Esophagus (tissue), 2 donors: Measurements from ENCODE around the gene DOCK2. TPM values are rescaled to one million over a fixed set of nuclear protein-coding genes. Genes with fewer than 3 reads are reported as not detected.

Source experiments
- H3K27ac ChIP-seq, 2 donors: one replicate each; pipeline ENCODE4 v1.5.1; 2013; ENCODE audit warnings: low read depth in 2 of 2, mild to moderate bottlenecking in 2 of 2, inconsistent platforms in 1 of 2, low read length in 1 of 2, moderate library complexity in 1 of 2
- H3K27me3 ChIP-seq, 2 donors: one replicate each; pipeline ENCODE4 v1.6.1; 2013; ENCODE audit warnings: low read length in 2 of 2, control low read depth in 1 of 2, mild to moderate bottlenecking in 1 of 2; ENCODE audit not compliant: insufficient read depth in 2 of 2, control insufficient read depth in 1 of 2
- H3K36me3 ChIP-seq, 2 donors: one replicate each; pipeline ENCODE4 v1.6.1; 2013; ENCODE audit warnings: low read length in 1 of 2; ENCODE audit not compliant: control insufficient read depth in 2 of 2, insufficient read depth in 2 of 2
- H3K4me1 ChIP-seq, 2 donors: one replicate each; pipeline ENCODE4 v1.6.1; 2013; ENCODE audit warnings: low read length in 1 of 2; ENCODE audit not compliant: control insufficient read depth in 2 of 2, insufficient read depth in 2 of 2
- H3K4me3 ChIP-seq, 2 donors: one replicate each; pipeline ENCODE4 v1.5.1; 2013; ENCODE audit warnings: low read length in 2 of 2, mild to moderate bottlenecking in 2 of 2, low read depth in 1 of 2, moderate library complexity in 1 of 2
- H3K9me3 ChIP-seq, 2 donors: one replicate each; pipeline ENCODE4 v1.6.1; 2013; ENCODE audit warnings: mild to moderate bottlenecking in 2 of 2, low read depth in 1 of 2, low read length in 1 of 2, moderate library complexity in 1 of 2; ENCODE audit not compliant: control insufficient read depth in 2 of 2, insufficient read depth in 1 of 2
- WGBS, 2 donors: extraction: QIAGEN DNeasy Blood & Tissue Kit; methylation state at CpG; one replicate each; pipeline ENCODE4 v1.1.7; 2013; 5-methylcytosine and 5-hydroxymethylcytosine counted together
- polyA plus RNA-seq, 2 donors: library from polyadenylated mRNA; stranded (reverse); fragments of 200-250 nt; gene quantifications; one replicate each; pipeline ENCODE4 v1.2.3, GENCODE V29; 2013
- donor health status: healthy with polysubstance abuse.
- donor health status: Bipolar disorder and iron deficiency.

The DOCK2 gene
- polyA plus RNA-seq, 2 donors = 0.86 to 1.2 TPM

DNA sequence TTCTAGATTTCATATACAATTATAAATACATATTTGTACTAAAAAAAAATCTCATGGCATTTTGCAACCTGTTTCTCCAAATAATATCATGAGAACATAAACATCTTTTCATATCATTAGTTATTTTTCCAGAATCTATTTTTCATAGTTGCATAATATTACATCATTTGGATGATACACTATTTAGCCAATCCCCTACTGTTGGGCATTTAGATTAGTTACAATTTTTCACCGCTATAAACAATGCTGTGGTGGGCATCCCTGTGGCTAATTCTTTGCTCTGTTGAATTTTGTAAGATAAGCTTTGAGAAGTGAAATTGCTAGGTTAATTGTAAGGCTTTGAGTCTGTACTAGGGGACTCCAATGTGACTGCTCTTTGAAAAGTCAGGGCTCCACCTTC, 466.4 kb downstream of the DOCK2 start:
- H3K4me3 ChIP-seq = no peak overlapping the region
- no peaks in the 10 kb centered on the region for H3K4me1 ChIP-seq
- no peaks in the 10 kb centered on the region for H3K36me3 ChIP-seq
- H3K27me3 ChIP-seq = no peaks in the 10 kb centered on the region
- H3K9me3 ChIP-seq = no peaks in the 10 kb centered on the region
- no peak overlapping the region for H3K27ac ChIP-seq
- WGBS, 2 donors = 89 to 97% methylated on average over 1 of the region's 1 CpG

DNA sequence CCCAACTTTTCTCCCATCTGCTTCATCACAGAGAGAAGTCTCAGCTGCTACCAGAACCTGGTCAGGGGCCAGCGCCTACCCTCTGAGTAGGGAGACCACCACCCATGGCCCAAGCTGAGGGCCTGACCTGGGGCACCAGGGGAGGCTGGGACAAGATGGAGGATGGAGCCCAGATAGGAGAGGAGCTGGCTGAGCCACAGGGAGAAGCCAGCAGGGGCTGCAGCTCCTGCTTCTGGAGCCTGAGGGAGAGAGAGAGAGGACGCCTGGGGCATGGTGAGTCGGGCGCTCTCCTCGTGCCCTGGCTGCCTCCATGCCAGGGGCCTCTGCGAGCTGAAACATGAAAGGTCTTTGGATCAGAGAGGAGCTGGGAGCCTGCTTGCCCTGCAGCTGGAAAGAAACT, 467.2 kb downstream of the DOCK2 start:
- no peaks in the 10 kb centered on the region for H3K27me3 ChIP-seq
- H3K36me3 ChIP-seq = no peaks in the 10 kb centered on the region
- 59 to 67% methylated on average over 5 to 6 of the region's 6 CpGs for whole genome bisulfite sequencing, 2 donors
- H3K4me3 ChIP-seq = no peak overlapping the region
- no peaks in the 10 kb centered on the region for H3K9me3 ChIP-seq
- H3K27ac ChIP-seq = no peak overlapping the region
- no peaks in the 10 kb centered on the region for H3K4me1 ChIP-seq

DNA sequence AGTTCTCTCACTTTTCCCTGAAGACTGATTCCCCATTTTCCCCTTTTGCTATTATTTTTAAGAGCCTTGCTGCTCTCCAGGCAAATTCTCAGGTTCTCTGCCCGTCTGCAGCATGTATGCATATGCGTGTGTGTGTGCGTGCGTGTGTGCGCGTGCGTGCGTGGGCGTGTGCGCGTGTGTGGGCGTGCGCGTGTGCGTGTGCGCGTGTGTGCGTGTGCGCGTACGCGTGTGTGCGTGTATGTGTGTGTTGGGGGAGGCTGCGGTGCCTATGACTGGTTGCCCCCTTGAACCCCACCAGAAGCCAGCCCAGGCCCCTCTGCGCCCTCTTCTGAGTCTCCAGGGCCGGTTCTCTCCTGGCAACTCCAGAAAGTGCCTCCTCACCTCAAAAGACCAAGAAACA, 467.6 kb downstream of the DOCK2 start:
- H3K4me3 ChIP-seq = no peak overlapping the region
- H3K4me1 ChIP-seq = no peaks in the 10 kb centered on the region
- H3K36me3 ChIP-seq = no peaks in the 10 kb centered on the region
- H3K27ac ChIP-seq = no peak overlapping the region
- H3K27me3 ChIP-seq = no peaks in the 10 kb centered on the region
- no peaks in the 10 kb centered on the region for H3K9me3 ChIP-seq
- 92 to 93% methylated on average over 26 of the region's 26 CpGs for WGBS, 2 donors

DNA sequence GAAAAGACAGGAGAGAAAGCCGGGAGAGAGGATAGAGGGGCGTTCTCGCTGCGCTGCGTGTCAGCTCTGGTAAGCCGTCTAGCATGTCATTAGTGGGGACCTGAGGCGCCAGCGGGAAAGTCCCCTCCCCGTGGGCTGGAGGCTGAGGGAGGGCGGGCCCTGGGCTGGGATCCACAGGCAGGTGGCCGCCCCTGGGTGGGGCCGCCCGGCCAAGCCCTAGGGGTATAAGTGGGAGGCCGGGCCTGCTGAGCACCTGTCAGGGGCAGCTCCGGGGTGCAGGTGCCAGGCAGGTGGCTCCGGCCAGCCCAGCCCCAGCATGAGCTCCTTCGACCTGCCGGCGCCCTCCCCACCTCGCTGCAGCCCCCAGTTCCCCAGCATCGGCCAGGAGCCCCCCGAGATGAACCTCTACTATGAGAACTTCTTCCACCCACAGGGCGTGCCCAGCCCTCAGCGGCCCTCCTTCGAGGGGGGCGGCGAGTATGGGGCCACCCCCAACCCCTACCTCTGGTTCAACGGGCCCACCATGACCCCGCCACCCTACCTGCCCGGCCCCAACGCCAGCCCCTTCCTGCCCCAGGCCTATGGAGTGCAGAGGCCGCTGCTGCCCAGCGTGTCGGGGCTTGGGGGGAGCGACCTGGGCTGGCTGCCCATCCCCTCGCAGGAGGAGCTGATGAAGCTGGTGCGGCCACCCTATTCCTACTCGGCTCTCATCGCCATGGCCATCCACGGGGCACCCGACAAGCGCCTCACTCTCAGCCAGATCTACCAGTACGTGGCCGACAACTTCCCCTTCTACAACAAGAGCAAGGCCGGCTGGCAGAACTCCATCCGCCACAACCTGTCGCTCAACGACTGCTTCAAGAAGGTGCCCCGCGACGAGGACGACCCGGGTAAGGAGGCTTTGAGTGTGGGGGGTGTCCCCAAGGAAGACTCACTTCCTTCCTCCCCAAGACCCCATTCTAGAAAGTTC, 468.9 kb downstream of the DOCK2 start, which contains the start of gene FOXI1:
Gene FOXI1 (plus strand): TSS at position 256 of the 970 bp plus-strand sequence. CDS start 61 bp downstream, at position 317.
- no peaks in the 10 kb centered on the region for H3K27me3 ChIP-seq
- H3K4me3 ChIP-seq = no peak within 1 kb of the TSS
- H3K9me3 ChIP-seq = no peaks in the 10 kb centered on the region
- no peak within 1 kb of the TSS for H3K27ac ChIP-seq
- no peaks in the 10 kb centered on the region for H3K36me3 ChIP-seq
- 74 to 76% methylated on average over 46 to 53 of the region's 53 CpGs for WGBS, 2 donors
- no peaks in the 10 kb centered on the region for H3K4me1 ChIP-seq

DNA sequence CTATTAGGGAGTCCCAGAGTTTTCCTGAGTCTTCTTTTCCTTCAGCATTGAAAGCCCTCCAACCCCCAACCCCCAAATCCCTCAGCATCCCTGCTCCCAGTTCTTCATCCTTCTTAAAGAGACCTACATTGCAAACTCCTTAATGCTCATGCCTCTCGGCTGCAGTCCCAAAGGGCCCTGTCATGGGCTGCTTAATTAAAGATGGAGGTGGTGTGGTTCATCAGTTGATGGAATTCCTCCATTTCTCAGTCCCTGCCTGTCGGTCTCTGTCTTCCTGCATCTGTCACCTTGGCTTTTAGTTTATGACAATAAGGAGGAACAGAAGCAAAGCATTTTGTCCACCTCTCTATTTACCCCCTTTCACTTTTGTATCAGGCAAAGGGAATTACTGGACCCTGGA, 470.6 kb downstream of the DOCK2 start:
- Histone ChIP-seq H3K9me3 (no peaks in the 10 kb centered on the region), H3K27ac (no peak overlapping the region), H3K36me3 (no peaks in the 10 kb centered on the region), H3K4me3 (no peak overlapping the region), H3K27me3 (no peaks in the 10 kb centered on the region), H3K4me1 (no peaks in the 10 kb centered on the region)
- 82 to 83% methylated on average over 2 of the region's 2 CpGs for whole genome bisulfite sequencing, 2 donors

DNA sequence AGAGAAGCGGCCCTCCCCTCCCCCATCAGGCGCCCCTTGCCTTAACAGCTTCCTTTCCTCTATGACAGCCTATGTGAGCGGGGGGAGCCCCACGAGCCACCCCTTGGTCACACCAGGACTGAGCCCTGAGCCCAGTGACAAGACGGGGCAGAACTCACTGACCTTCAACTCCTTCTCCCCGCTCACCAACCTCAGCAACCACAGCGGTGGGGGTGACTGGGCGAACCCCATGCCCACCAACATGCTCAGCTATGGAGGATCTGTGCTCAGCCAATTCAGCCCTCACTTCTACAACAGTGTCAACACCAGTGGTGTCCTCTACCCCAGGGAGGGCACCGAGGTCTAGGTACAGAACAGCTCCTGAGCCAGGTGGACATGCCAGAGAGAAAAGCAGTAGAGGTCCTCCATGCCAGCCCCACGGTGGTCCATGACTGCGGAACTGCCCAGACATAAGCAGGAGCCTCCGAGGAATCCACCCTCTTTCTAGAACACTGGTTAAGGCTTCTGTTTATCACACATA, 471.3 kb downstream of the DOCK2 start:
- Histone ChIP-seq H3K27ac (no peak overlapping the region), H3K4me3 (no peak overlapping the region), H3K27me3 (no peaks in the 10 kb centered on the region), H3K9me3 (no peaks in the 10 kb centered on the region), H3K4me1 (no peaks in the 10 kb centered on the region), H3K36me3 (no peaks in the 10 kb centered on the region)
- WGBS, 2 donors = 89 to 91% methylated on average over 12 of the region's 12 CpGs

DNA sequence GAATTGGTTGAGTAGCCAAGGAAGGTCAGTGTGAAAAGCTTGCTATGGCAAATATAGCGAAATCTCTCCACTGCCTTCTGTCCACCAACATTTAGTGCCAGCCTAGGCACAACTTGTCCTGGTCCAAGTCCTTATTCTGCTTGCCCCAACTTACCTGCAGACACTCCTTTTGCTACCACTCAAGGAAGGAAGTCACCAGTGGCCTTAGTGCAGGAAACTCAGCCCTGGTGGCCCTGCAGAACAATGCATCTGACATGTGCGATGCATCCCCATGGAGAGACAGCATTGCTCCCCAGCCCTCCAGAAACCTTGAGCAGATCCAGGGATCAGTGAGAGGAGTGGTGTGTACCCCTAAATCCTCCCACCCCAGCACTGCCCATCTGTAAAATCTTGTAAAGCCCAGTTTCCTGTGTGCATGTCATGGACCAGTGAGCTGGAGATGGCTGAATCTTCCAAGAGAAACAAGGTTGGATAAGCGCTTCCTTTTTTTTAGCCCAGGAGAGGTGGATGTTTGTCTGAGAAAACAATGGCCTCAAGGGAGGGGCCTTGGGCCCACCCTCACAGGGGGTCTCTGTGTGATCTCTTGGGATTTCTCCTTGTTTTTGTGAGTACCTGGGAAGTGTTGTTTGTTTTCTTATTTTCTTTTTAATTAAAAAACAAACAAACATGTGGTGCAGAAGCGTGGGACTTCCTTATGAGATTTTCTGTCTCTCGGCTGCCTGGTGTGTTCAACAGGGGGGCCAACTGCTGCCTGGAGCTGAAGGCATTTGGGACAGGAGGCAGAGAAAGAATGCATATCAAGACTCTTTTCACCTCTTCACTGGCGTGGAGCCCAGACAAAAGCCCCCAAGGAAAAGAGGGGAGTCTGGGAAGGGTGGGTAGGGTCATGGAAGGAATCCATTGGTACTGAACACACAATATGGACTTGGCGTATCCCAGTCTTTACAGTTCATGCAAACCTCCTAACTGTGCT, 472.3 kb downstream of the DOCK2 start:
- H3K27ac ChIP-seq = no peak overlapping the region
- 81 to 90% methylated on average over 7 of the region's 7 CpGs for WGBS, 2 donors
- H3K9me3 ChIP-seq = no peaks in the 10 kb centered on the region
- no peaks in the 10 kb centered on the region for H3K27me3 ChIP-seq
- H3K4me3 ChIP-seq = no peak overlapping the region
- no peaks in the 10 kb centered on the region for H3K4me1 ChIP-seq
- H3K36me3 ChIP-seq = no peaks in the 10 kb centered on the region

DNA sequence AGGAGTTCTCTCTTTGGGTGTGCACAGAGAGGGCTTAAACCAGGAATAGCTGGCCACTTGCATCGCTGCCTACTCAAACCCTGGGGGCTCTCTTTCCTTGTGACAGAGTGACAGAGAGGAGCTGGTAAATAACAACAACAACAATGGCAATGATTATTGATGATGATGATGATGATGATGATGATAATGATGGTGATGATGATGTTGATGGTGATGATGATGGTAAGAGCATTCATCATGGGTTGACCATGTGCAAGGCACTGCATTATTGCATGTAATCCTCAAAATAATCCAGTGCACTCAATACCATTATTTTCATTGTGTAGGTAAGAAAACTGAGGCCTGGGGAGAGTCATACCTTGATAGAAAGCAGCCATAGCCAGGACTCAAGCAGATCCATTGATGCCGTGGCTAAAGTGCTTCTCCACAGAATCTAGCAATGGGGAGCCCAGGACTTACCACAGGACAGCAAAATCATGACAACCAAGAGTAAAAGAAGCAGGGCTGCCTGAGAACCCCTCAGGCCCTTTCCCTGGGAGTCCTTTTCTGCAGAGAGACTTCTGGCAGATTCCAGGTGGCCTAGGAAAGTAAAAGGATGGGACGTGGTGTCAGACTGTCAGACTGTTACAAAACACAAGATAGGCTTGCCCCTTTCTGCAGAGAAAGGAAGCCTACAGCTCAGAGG, 473.5 kb downstream of the DOCK2 start:
- Histone ChIP-seq H3K27ac (no peak overlapping the region), H3K27me3 (no peaks in the 10 kb centered on the region), H3K4me1 (no peaks in the 10 kb centered on the region), H3K9me3 (no peaks in the 10 kb centered on the region), H3K36me3 (no peaks in the 10 kb centered on the region), H3K4me3 (no peak overlapping the region)
- 68 to 79% methylated on average over 3 of the region's 3 CpGs for WGBS, 2 donors
